PC-3 (cell line): ENCODE measurements around the gene SDSL.

Experiments used
- CTCF ChIP-seq: fragments of 300-600 bp; sonication (generic); conservative IDR thresholded peaks from 2 replicates; pipeline ENCODE4 v1.5.1; 2017; ENCODE audit warnings: antibody characterized with exemption, low read depth, mild to moderate bottlenecking, low read length
- EZH2 ChIP-seq: fragments of 300-600 bp; sonication (generic); IDR thresholded peaks from one replicate; pipeline ENCODE4 v1.6.1; 2017; ENCODE audit warnings: antibody characterized with exemption, mild to moderate bottlenecking, low read length; ENCODE audit not compliant: unreplicated experiment

- no peak for TF ChIP-seq EZH2
- no peak for TF ChIP-seq CTCF
These were observed 60.2 kb downstream of the SDSL start for GRCh38 chr12:113482334-113482733.
